Type B pancreatic cell (in vitro differentiated cells): ENCODE measurements around the gene AOPEP. TPM values are rescaled to one million over a fixed set of nuclear protein-coding genes. Genes with fewer than 3 reads are reported as not detected.

ENCODE experiments used
- DNase-seq: peaks from one replicate; pipeline ENCODE4 v3.0.0; 2021; ENCODE audit warnings: mixed read lengths; ENCODE audit not compliant: unreplicated experiment; ENCODE audit errors: extremely low spot score
- H3K27ac Mint-ChIP-seq: 2 replicates; pipeline ENCODE4 v1.8.0; 2021; ENCODE audit warnings: mild to moderate bottlenecking, mixed read lengths
- H3K27me3 Mint-ChIP-seq: 2 replicates; pipeline ENCODE4 v1.8.0; 2021; ENCODE audit warnings: mixed read lengths
- H3K36me3 Mint-ChIP-seq: 2 replicates; pipeline ENCODE4 v1.8.0; 2021; ENCODE audit warnings: mixed read lengths
- H3K4me1 Mint-ChIP-seq: one replicate; pipeline ENCODE4 v1.8.0; 2021; ENCODE audit warnings: mixed read lengths; ENCODE audit not compliant: unreplicated experiment
- H3K4me3 Mint-ChIP-seq: 2 replicates; pipeline ENCODE4 v1.8.0; 2021; ENCODE audit warnings: mild to moderate bottlenecking, mixed read lengths
- H3K9me3 Mint-ChIP-seq: 2 replicates; pipeline ENCODE4 v1.8.0; 2021; ENCODE audit warnings: mixed read lengths
- CTCF ChIP-seq: fragments of 200-600 bp; sonication (generic); conservative IDR thresholded peaks from 2 replicates; pipeline ENCODE4 v1.5.0; 2021; ENCODE audit warnings: antibody characterized with exemption, mild to moderate bottlenecking
- total RNA-seq: library from RNA; stranded (reverse); gene quantifications from 2 replicates; pipeline ENCODE4 v1.2.1, GENCODE V29; 2021; ENCODE audit warnings: low replicate concordance

Gene AOPEP
- total RNA-seq, 1 donor from 2014 or later: 89.3 TPM

GRCh38 chr9:95108777-95109176, 382.3 kb downstream of the AOPEP start:
- Mint-ChIP-seq H3K4me3 (no peak overlapping the region), H3K9me3 (no peaks in the 10 kb centered on the region), H3K27me3 (no peaks in the 10 kb centered on the region), H3K4me1 (peaks cover 4% of the 10 kb centered on the region), H3K36me3 (peaks cover 28% of the 10 kb centered on the region), H3K27ac (no peak overlapping the region)
- TF ChIP-seq CTCF: no peak
- DNase-seq: no peak

GRCh38 chr9:95109456-95109855, 383.0 kb downstream of the AOPEP start:
- H3K27ac Mint-ChIP-seq: no peak overlapping the region

GRCh38 chr9:95110921-95111525, 384.5 kb downstream of the AOPEP start:
- no peak for DNase-seq
- no peak overlapping the region for H3K4me3 Mint-ChIP-seq
- no peaks in the 10 kb centered on the region for H3K27me3 Mint-ChIP-seq
- TF ChIP-seq CTCF: no peak
- H3K4me1 Mint-ChIP-seq: peaks cover 5% of the 10 kb centered on the region
- no peaks in the 10 kb centered on the region for H3K9me3 Mint-ChIP-seq
- no peak overlapping the region for H3K27ac Mint-ChIP-seq
- peaks cover 26% of the 10 kb centered on the region for H3K36me3 Mint-ChIP-seq

More at GRCh38 chr9:95109456-95109855, 383.0 kb downstream of the AOPEP start:
- no peak for TF ChIP-seq CTCF
- no peaks in the 10 kb centered on the region for H3K9me3 Mint-ChIP-seq
- peaks cover 30% of the 10 kb centered on the region for H3K36me3 Mint-ChIP-seq
- H3K27me3 Mint-ChIP-seq: no peaks in the 10 kb centered on the region
- no peak for DNase-seq
- peaks cover 4% of the 10 kb centered on the region for H3K4me1 Mint-ChIP-seq
- no peak overlapping the region for H3K4me3 Mint-ChIP-seq

- Mint-ChIP-seq H3K4me3 (no peak overlapping the region), H3K27ac (no peak overlapping the region)
Measured at GRCh38 chr9:95111716-95112115, 385.2 kb downstream of the AOPEP start.

GRCh38 chr9:95112436-95113280, 386.2 kb downstream of the AOPEP start:
- H3K4me1 Mint-ChIP-seq: peaks cover 12% of the 10 kb centered on the region
- no peak overlapping the region for H3K27ac Mint-ChIP-seq
- no peak for TF ChIP-seq CTCF
- peaks cover 26% of the 10 kb centered on the region for H3K36me3 Mint-ChIP-seq
- no peak for DNase-seq
- no peak overlapping the region for H3K4me3 Mint-ChIP-seq
- H3K27me3 Mint-ChIP-seq: no peaks in the 10 kb centered on the region
- H3K9me3 Mint-ChIP-seq: no peaks in the 10 kb centered on the region

More at GRCh38 chr9:95111716-95112115, 385.2 kb downstream of the AOPEP start:
- Mint-ChIP-seq H3K36me3 (peaks cover 26% of the 10 kb centered on the region), H3K27me3 (no peaks in the 10 kb centered on the region), H3K4me1 (peaks cover 8% of the 10 kb centered on the region), H3K9me3 (no peaks in the 10 kb centered on the region)
- DNase-seq: no peak
- no peak for TF ChIP-seq CTCF
